ENCODE data around the gene MPPED2. TPM values are rescaled to one million over a fixed set of nuclear protein-coding genes. Genes with fewer than 3 reads are reported as not detected.

Gene MPPED2
- polyA plus RNA-seq, 3 donors, result 0.29 to 0.59 (median 0.52) TPM

DNA sequence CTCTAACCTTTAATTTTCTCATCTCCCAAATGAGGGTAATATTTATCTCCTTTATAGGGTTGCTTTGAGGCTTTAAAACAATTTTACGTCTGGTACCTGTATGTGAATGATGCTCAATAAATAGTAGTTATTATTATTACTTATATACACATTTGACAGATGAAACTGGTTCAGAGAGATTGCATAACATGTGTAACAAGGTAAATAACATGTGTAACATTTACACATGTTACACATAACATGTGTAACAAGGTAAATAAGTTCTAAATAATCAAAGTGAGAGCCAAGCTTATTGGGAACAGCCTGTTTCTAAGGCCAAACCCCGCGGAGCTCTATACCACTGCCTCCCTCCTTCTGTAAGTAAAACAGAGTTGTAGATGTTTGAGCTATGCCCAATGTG lies 100.9 kb downstream of the MPPED2 start:
- Mint-ChIP-seq H3K9me3 (peaks cover 0 to 4% (median 0%) of the 10 kb centered on the region in 7 donors), H3K27ac (no peak overlapping the region), H3K36me3 (no peaks in the 10 kb centered on the region), H3K4me3 (no peak overlapping the region), H3K4me1 (peaks cover 48% of the 10 kb centered on the region), H3K27me3 (ENCODE audit: low read depth in 3 of 3) (peaks cover 0 to 4% (median 2%) of the 10 kb centered on the region in 3 donors)
- no peak for DNase-seq
- no peaks in the 10 kb centered on the region for H4K20me1 ChIP-seq (ENCODE audit: insufficient read depth, low read length)
- no CpG with 5 or more reads among the region's 3 CpGs for WGBS (ENCODE audit: insufficient coverage)
- H3K9me3 ChIP-seq (replicated peaks in 1 of 2; ENCODE audit: control insufficient read depth in 1 of 2, insufficient read depth in 1 of 2, low read length in 2 of 2), result no peaks in the 10 kb centered on the region
- H3K27me3 ChIP-seq (ENCODE audit: control insufficient read depth in 2 of 2, insufficient read depth in 2 of 2, low read length in 2 of 2), result no peaks in the 10 kb centered on the region
- no peaks in the 10 kb centered on the region for H3K79me2 ChIP-seq (ENCODE audit: insufficient read depth, low read length)
- intact Hi-C loops (cut with micrococcal nuclease), result loop anchor here in 1 of 2 donors (10.0 kb wide), 2 partner anchors 140 to 430 kb away; no protein-coding TSS in a partner anchor
- no peak overlapping the region for H3K27ac ChIP-seq (ENCODE audit: low read depth in 1 of 2, low read length in 2 of 2)
- H2AFZ ChIP-seq (ENCODE audit: insufficient read depth, low read depth, low read length, poor library complexity, severe bottlenecking), result no peak overlapping the region
- no peak overlapping the region for H3K9ac ChIP-seq (ENCODE audit: insufficient read depth, low read length, poor library complexity, severe bottlenecking)
- peaks cover 50 to 63% of the 10 kb centered on the region in 2 donors for H3K4me1 ChIP-seq (ENCODE audit: control insufficient read depth in 1 of 2, insufficient read depth in 2 of 2, low read length in 2 of 2)
- H3K36me3 ChIP-seq (replicated peaks in 1 of 2; ENCODE audit: control insufficient read depth in 1 of 2, insufficient read depth in 2 of 2, low read length in 2 of 2), result no peaks in the 10 kb centered on the region
- no peak overlapping the region for H3K4me2 ChIP-seq (replicated peaks; ENCODE audit: extremely low read depth, low read length, poor library complexity, severe bottlenecking)
- no peak overlapping the region for H3K4me3 ChIP-seq (replicated peaks in 1 of 3; ENCODE audit: low read depth in 2 of 3, low read length in 3 of 3)
- TF ChIP-seq, protein P1, sequence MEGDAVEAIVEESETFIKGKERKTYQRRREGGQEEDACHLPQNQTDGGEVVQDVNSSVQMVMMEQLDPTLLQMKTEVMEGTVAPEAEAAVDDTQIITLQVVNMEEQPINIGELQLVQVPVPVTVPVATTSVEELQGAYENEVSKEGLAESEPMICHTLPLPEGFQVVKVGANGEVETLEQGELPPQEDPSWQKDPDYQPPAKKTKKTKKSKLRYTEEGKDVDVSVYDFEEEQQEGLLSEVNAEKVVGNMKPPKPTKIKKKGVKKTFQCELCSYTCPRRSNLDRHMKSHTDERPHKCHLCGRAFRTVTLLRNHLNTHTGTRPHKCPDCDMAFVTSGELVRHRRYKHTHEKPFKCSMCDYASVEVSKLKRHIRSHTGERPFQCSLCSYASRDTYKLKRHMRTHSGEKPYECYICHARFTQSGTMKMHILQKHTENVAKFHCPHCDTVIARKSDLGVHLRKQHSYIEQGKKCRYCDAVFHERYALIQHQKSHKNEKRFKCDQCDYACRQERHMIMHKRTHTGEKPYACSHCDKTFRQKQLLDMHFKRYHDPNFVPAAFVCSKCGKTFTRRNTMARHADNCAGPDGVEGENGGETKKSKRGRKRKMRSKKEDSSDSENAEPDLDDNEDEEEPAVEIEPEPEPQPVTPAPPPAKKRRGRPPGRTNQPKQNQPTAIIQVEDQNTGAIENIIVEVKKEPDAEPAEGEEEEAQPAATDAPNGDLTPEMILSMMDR (IDR thresholded peaks at IDR 0.05), result no peak

DNA sequence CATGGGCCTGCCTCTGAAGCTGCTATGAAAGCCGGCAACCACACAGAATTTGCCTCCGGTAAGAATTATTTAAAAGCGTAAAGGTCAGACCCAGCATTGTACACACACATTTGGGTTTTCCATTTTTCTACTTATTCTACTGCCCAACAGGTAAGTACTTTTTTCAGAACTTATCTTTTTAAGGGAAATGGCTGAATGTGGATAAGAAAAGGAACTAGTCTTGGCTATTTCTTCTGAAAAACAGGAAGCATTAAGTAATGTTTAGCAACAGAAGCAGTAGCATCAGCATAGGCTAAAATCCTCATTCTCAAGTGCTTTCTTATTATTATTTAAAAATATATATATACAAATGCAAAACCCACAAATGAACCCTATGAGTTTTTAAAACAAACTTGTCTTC lies 103.1 kb downstream of the MPPED2 start:
- Mint-ChIP-seq H3K27ac (peak overlapping the region in 5 of 7 donors; percentile 50 to 62 (median 54)), H3K9me3 (peaks cover 0 to 6% (median 0%) of the 10 kb centered on the region in 7 donors), H3K4me1 (peaks cover 31% of the 10 kb centered on the region), H3K27me3 (ENCODE audit: low read depth in 3 of 3) (peaks cover 0 to 4% (median 2%) of the 10 kb centered on the region in 3 donors), H3K36me3 (no peaks in the 10 kb centered on the region), H3K4me3 (no peak overlapping the region)
- DNase-seq, result peak; percentile 22 to 72 (median 41)
- Histone ChIP-seq H3K79me2 (ENCODE audit: insufficient read depth, low read length) (no peaks in the 10 kb centered on the region), H3K36me3 (replicated peaks in 1 of 2; ENCODE audit: control insufficient read depth in 1 of 2, insufficient read depth in 2 of 2, low read length in 2 of 2) (no peaks in the 10 kb centered on the region), H2AFZ (ENCODE audit: insufficient read depth, low read depth, low read length, poor library complexity, severe bottlenecking) (peak overlapping the region; percentile 69), H3K4me3 (replicated peaks in 1 of 3; ENCODE audit: low read depth in 2 of 3, low read length in 3 of 3) (peak overlapping the region in 2 of 3 experiments; percentile 25 to 46), H3K9me3 (replicated peaks in 1 of 2; ENCODE audit: control insufficient read depth in 1 of 2, insufficient read depth in 1 of 2, low read length in 2 of 2) (no peaks in the 10 kb centered on the region), H3K4me2 (replicated peaks; ENCODE audit: extremely low read depth, low read length, poor library complexity, severe bottlenecking) (peak overlapping the region; percentile 57), H4K20me1 (ENCODE audit: insufficient read depth, low read length) (no peaks in the 10 kb centered on the region), H3K27ac (ENCODE audit: low read depth in 1 of 2, low read length in 2 of 2) (peak overlapping the region in 1 of 2 donors; percentile 76), H3K27me3 (ENCODE audit: control insufficient read depth in 2 of 2, insufficient read depth in 2 of 2, low read length in 2 of 2) (peaks cover 0 to 2% of the 10 kb centered on the region in 2 donors), H3K9ac (ENCODE audit: insufficient read depth, low read length, poor library complexity, severe bottlenecking) (no peak overlapping the region), H3K4me1 (ENCODE audit: control insufficient read depth in 1 of 2, insufficient read depth in 2 of 2, low read length in 2 of 2) (peaks cover 36 to 46% of the 10 kb centered on the region in 2 donors)
- TF ChIP-seq, protein P1 (IDR thresholded peaks at IDR 0.05), result no peak
- WGBS (ENCODE audit: insufficient coverage), result no CpG with 5 or more reads among the region's 3 CpGs
- intact Hi-C loops (cut with micrococcal nuclease), result loop anchor here in 1 of 2 donors (10.0 kb wide), 2 partner anchors 138 to 432 kb away; no protein-coding TSS in a partner anchor

All from CD14-positive monocyte (primary cell).